Measurements from ENCODE around the gene DNAH7. TPM values are rescaled to one million over a fixed set of nuclear protein-coding genes. Genes with fewer than 3 reads are reported as not detected.

The DNAH7 gene
- total RNA-seq, 4 donors from 2014 or later, result 9.9 to 21.7 (median 15.5) TPM

DNA sequence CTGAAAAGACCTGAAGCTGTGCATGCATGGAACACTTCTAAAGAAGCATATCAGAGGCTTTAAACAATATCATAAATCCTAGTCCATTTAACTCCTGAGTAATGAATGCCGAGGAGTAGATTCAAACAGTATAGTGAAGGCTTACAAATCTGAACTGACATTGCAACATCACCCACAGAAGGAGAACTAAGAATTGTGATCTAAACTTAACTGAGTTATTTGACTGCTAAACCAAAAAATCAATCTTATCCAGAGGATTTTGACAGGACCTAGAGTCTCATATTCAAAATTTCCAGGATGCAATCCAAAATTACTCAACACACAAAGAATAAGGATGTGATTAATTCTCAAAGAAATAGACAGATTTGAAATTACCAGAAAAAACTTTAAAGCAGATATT lies 230.6 kb downstream of the DNAH7 start:
- DNase-seq, result no peak
- no peaks in the 10 kb centered on the region for H3K36me3 ChIP-seq
- H3K9me3 ChIP-seq, result no peaks in the 10 kb centered on the region
- no peaks in the 10 kb centered on the region for H3K27me3 ChIP-seq
- no peak for TF ChIP-seq CTCF (IDR thresholded peaks at IDR 0.05)
- no peak for TF ChIP-seq POLR2A (IDR thresholded peaks at IDR 0.05)
- H3K4me1 ChIP-seq, result peaks cover 0 to 9% of the 10 kb centered on the region in 2 donors
- WGBS, 2 donors, result 85 to 86% methylated on average over 1 of the region's 1 CpG
- H3K4me3 ChIP-seq (replicated peaks in 1 of 3), result no peak overlapping the region
- H3K27ac ChIP-seq, result no peak overlapping the region
- intact Hi-C loops (cut with DNase I), result no loop called here

DNA sequence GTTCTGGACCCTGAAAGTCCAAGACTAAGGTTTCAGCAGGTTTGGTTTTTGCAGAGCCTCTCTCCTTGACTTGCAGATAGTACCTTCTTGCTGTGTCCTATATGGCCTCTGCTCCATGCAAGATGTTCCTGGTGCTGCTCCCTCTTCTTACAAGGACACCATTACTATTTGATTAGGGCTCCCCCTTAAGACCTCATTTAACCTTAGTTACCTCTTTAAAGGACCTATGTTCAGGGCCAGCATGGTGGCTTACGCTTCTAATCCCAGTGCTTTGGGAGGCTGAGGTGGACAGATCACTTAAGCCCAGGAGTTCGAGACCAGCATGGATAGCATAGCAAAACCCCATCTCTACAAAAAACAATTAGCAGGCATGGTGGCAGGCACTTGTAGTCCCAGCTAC lies 232.6 kb downstream of the DNAH7 start:
- H3K36me3 ChIP-seq, result no peaks in the 10 kb centered on the region
- no peak for DNase-seq
- TF ChIP-seq POLR2A (IDR thresholded peaks at IDR 0.05), result no peak
- no peak for TF ChIP-seq CTCF (IDR thresholded peaks at IDR 0.05)
- no peaks in the 10 kb centered on the region for H3K9me3 ChIP-seq
- no peak overlapping the region for H3K27ac ChIP-seq
- intact Hi-C loops (cut with DNase I), result no loop called here
- 93 to 100% methylated on average over 2 of the region's 2 CpGs for WGBS, 2 donors
- H3K4me1 ChIP-seq, result no peaks in the 10 kb centered on the region
- no peaks in the 10 kb centered on the region for H3K27me3 ChIP-seq
- H3K4me3 ChIP-seq (replicated peaks in 1 of 3), result no peak overlapping the region

GRCh38 chr2:195834836-195835235 lies 233.8 kb downstream of the DNAH7 start:
- DNase-seq, result no peak
- Histone ChIP-seq H3K9me3 (no peaks in the 10 kb centered on the region), H3K36me3 (no peaks in the 10 kb centered on the region), H3K4me1 (no peaks in the 10 kb centered on the region), H3K4me3 (replicated peaks in 1 of 3) (no peak overlapping the region), H3K27me3 (no peaks in the 10 kb centered on the region), H3K27ac (no peak overlapping the region)
- no peak for TF ChIP-seq CTCF (IDR thresholded peaks at IDR 0.05)
- no peak for TF ChIP-seq POLR2A (IDR thresholded peaks at IDR 0.05)
- intact Hi-C loops (cut with DNase I), result no loop called here
- WGBS, 2 donors, result 95 to 100% methylated on average over 1 of the region's 1 CpG

DNA sequence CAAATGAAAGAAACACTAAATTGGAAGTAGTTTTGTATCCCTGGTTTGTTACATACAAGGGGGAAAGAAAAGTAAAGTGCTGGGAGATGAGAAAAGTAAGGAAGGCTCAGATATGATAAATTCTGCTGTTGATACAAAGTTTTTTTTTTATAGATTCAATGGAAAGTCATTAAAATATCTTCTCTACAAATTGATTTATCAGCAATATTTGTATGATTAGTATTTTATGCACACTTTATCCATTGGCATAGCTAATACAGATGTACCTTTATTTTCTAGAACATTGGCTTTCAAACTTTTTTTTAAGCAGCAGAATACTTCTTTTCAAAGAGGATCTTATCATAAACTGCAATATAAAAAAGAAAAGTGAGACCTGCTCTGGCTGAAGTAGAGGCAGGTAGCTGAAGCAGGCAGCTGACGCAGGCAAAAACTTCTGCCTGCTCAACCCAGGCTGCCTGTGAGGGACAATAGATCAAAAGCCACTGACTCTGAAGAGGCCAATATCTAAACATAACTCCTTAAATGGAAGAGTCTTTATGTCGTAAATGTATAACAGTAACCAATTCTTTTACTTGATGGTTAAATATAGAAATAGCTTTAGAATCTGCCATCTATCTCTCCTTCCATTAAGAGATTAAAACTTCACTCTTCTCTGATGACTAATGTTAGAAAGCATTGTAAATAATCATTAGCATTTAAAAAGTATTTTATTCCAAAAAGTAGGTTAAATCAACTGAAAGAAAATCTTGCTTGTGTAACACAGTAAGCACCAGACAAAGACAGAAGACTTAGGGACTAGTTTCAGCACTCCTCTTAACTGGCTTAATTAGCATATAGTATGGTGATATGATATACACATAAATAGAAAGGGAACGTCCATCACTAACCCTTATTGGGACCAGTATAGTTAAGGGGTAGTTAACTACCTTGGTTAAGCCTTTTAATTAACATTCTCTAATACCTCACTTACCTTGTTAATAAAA lies 237.4 kb downstream of the DNAH7 start:
- TF ChIP-seq POLR2A (IDR thresholded peaks at IDR 0.05) (no peak), CTCF (IDR thresholded peaks at IDR 0.05) (no peak)
- no peaks in the 10 kb centered on the region for H3K36me3 ChIP-seq
- no peak for DNase-seq
- H3K4me1 ChIP-seq, result no peaks in the 10 kb centered on the region
- no peak overlapping the region for H3K27ac ChIP-seq
- intact Hi-C loops (cut with DNase I), result no loop called here
- 57 to 64% methylated on average over 3 of the region's 3 CpGs for WGBS, 2 donors
- no peak overlapping the region for H3K4me3 ChIP-seq (replicated peaks in 1 of 3)
- H3K9me3 ChIP-seq, result no peaks in the 10 kb centered on the region
- no peaks in the 10 kb centered on the region for H3K27me3 ChIP-seq

- no peak overlapping the region for H3K27ac ChIP-seq
- H3K4me3 ChIP-seq (replicated peaks in 1 of 3), result no peak overlapping the region
- no peak for DNase-seq
- TF ChIP-seq POLR2A (IDR thresholded peaks at IDR 0.05), result no peak
- TF ChIP-seq CTCF (IDR thresholded peaks at IDR 0.05), result no peak
- H3K27me3 ChIP-seq, result no peaks in the 10 kb centered on the region
- 97% methylated on average over 2 of the region's 2 CpGs for whole genome bisulfite sequencing, 2 donors
- intact Hi-C loops (cut with DNase I), result no loop called here
- no peaks in the 10 kb centered on the region for H3K9me3 ChIP-seq
- peaks cover 2% of the 10 kb centered on the region in 2 donors for H3K4me1 ChIP-seq
- H3K36me3 ChIP-seq, result no peaks in the 10 kb centered on the region
Observed at GRCh38 chr2:195824478-195824877, 244.2 kb downstream of the DNAH7 start.
